ENCODE results near the gene CPNE5.

DNA sequence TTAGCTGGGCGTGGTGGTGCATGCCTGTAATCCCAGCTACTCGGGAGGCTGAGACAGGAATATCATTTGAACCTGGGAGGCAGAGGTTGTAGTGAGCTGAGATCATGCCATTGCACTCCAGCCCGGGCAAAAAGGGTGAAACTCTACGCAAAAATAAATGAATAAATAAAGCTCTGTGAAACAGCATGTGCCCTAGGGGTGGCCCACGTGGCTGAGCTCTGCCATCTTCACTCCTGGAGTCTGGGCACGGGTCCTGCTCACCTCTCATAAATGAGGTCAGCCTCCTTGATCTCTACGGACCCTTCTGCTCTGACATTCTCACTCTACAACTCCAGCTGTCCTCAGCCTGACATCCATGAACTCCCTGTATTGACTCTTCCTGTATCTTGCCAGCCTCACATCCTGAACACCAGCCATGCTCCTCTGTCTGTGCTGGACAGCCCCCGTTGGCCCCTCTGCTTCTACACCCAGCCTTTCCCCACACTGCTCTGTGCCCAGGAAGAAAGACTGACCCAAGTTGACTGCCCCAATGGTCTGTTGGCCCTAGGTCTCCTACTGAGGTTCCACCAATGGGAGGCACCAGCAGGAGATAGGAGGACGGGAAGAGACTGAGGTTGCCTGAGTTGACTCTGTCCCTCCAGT, 21.9 kb downstream of the CPNE5 start:
- TF ChIP-seq, protein P1, sequence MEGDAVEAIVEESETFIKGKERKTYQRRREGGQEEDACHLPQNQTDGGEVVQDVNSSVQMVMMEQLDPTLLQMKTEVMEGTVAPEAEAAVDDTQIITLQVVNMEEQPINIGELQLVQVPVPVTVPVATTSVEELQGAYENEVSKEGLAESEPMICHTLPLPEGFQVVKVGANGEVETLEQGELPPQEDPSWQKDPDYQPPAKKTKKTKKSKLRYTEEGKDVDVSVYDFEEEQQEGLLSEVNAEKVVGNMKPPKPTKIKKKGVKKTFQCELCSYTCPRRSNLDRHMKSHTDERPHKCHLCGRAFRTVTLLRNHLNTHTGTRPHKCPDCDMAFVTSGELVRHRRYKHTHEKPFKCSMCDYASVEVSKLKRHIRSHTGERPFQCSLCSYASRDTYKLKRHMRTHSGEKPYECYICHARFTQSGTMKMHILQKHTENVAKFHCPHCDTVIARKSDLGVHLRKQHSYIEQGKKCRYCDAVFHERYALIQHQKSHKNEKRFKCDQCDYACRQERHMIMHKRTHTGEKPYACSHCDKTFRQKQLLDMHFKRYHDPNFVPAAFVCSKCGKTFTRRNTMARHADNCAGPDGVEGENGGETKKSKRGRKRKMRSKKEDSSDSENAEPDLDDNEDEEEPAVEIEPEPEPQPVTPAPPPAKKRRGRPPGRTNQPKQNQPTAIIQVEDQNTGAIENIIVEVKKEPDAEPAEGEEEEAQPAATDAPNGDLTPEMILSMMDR (IDR thresholded peaks at IDR 0.05), result no peak
- TF ChIP-seq POLR2AphosphoS5 (IDR thresholded peaks at IDR 0.05; ENCODE audit: low read depth, low read length) (no peak), TCF7L2 (IDR thresholded peaks at IDR 0.05; ENCODE audit: low read depth, low read length) (no peak)

All from Panc1 (cell line).